DMS79 treated with DMSO at 0.1 percent for 48 hours (cell line): Measurements from ENCODE around the gene MYF6.

Experiments
- DNase-seq: peaks from one replicate; lab custom pipeline; 2025; lab: John Stamatoyannopoulos, UW

Gene MYF6

GRCh38 chr12:80707830-80708258, 410 bp downstream of the MYF6 start:
- DNase-seq, result no peak

- no peak for DNase-seq
Measured at GRCh38 chr12:80708259-80708974, 983 bp downstream of the MYF6 start.

GRCh38 chr12:80708975-80709328, 1.5 kb downstream of the MYF6 start:
- no peak for DNase-seq

GRCh38 chr12:80709811-80710726, 2.6 kb downstream of the MYF6 start:
- DNase-seq, result no peak

- no peak for DNase-seq
Measured at GRCh38 chr12:80710727-80711449, 3.5 kb downstream of the MYF6 start.

GRCh38 chr12:80711866-80712265, 4.4 kb downstream of the MYF6 start:
- DNase-seq, result no peak

GRCh38 chr12:80712866-80713265, 5.4 kb downstream of the MYF6 start:
- DNase-seq, result no peak

GRCh38 chr12:80713419-80713818, 6.0 kb downstream of the MYF6 start:
- DNase-seq, result no peak

GRCh38 chr12:80714055-80714454, 6.6 kb downstream of the MYF6 start:
- DNase-seq, result no peak

GRCh38 chr12:80714846-80715245, 7.4 kb downstream of the MYF6 start:
- DNase-seq, result no peak

- no peak for DNase-seq
Measured at GRCh38 chr12:80715713-80716249, 8.3 kb downstream of the MYF6 start.

GRCh38 chr12:80716696-80717469, 9.4 kb downstream of the MYF6 start, which contains the start of gene MYF5:
TSS of gene MYF5 (plus strand) at chr12:80716912. CDS start at chr12:80717064, 152 bp downstream.
- no peak for DNase-seq

- DNase-seq, result no peak
Measured at GRCh38 chr12:80717856-80718255, 10.4 kb downstream of the MYF6 start.

- DNase-seq, result no peak
Measured at GRCh38 chr12:80720516-80720915, 13.1 kb downstream of the MYF6 start.

GRCh38 chr12:80721326-80721725, 13.9 kb downstream of the MYF6 start:
- no peak for DNase-seq

- no peak for DNase-seq
Measured at GRCh38 chr12:80745851-80746505, 38.5 kb downstream of the MYF6 start.

- no peak for DNase-seq
Measured at GRCh38 chr12:80747800-80748199, 40.4 kb downstream of the MYF6 start.

GRCh38 chr12:80749456-80749855, 42.0 kb downstream of the MYF6 start:
- DNase-seq, result no peak

GRCh38 chr12:80752464-80752863, 45.0 kb downstream of the MYF6 start:
- DNase-seq, result no peak

- no peak for DNase-seq
Measured at GRCh38 chr12:80754274-80754673, 46.8 kb downstream of the MYF6 start.

GRCh38 chr12:80756875-80757274, 49.4 kb downstream of the MYF6 start:
- no peak for DNase-seq
